Measurements from ENCODE around the gene MT1H.

The MT1H gene

GRCh38 chr16:56632156-56632847, 37.3 kb upstream of the MT1H start, which contains the start of gene MT1M:
Gene MT1M (plus strand): TSS chr16:56632659. CDS start chr16:56632732, 73 bp downstream.
- no peak within 1 kb of the TSS for H3K4me3 ChIP-seq (IDR thresholded peaks at IDR 0.05; ENCODE audit: insufficient read depth, low read depth, low read length)

GRCh38 chr16:56632848-56633365, 36.7 kb upstream of the MT1H start:
- TF ChIP-seq CTCF (conservative IDR thresholded peaks at IDR 0.05; ENCODE audit: low read depth, low read length): no peak
- H3K4me2 ChIP-seq: no peak overlapping the region
- no peak overlapping the region for H3K27ac ChIP-seq
- no peaks in the 10 kb centered on the region for H3K4me1 ChIP-seq (ENCODE audit: low read depth, poor library complexity, severe bottlenecking)
- H4K20me1 ChIP-seq (ENCODE audit: insufficient read depth): no peaks in the 10 kb centered on the region
- H3K27me3 ChIP-seq (ENCODE audit: insufficient read depth, low read depth): peaks cover 6% of the 10 kb centered on the region; the same call in 1 of the 2 replicates
- no peak overlapping the region for H3K4me3 ChIP-seq (IDR thresholded peaks at IDR 0.05; ENCODE audit: insufficient read depth, low read depth, low read length)
- H3K79me2 ChIP-seq (ENCODE audit: insufficient read depth, low read depth): no peaks in the 10 kb centered on the region
- H3K36me3 ChIP-seq (ENCODE audit: insufficient read depth): no peaks in the 10 kb centered on the region
- no peak overlapping the region for H2AFZ ChIP-seq (ENCODE audit: low read depth)
- no peak overlapping the region for H3K9ac ChIP-seq

More at GRCh38 chr16:56632156-56632847, 37.3 kb upstream of the MT1H start, which contains the start of gene MT1M:
- Histone ChIP-seq H4K20me1 (ENCODE audit: insufficient read depth) (no peaks in the 10 kb centered on the region), H3K79me2 (ENCODE audit: insufficient read depth, low read depth) (no peaks in the 10 kb centered on the region), H3K27me3 (ENCODE audit: insufficient read depth, low read depth) (peaks cover 6% of the 10 kb centered on the region; the same call in 1 of the 2 replicates), H3K36me3 (ENCODE audit: insufficient read depth) (no peaks in the 10 kb centered on the region), H3K27ac (no peak within 1 kb of the TSS), H3K9ac (no peak within 1 kb of the TSS), H3K4me1 (ENCODE audit: low read depth, poor library complexity, severe bottlenecking) (no peaks in the 10 kb centered on the region), H3K4me2 (no peak within 1 kb of the TSS), H2AFZ (ENCODE audit: low read depth) (no peak within 1 kb of the TSS)
- TF ChIP-seq CTCF (conservative IDR thresholded peaks at IDR 0.05; ENCODE audit: low read depth, low read length): no peak

- no peak overlapping the region for H2AFZ ChIP-seq (ENCODE audit: low read depth)
- H3K27ac ChIP-seq: no peak overlapping the region
- H3K79me2 ChIP-seq (ENCODE audit: insufficient read depth, low read depth): no peaks in the 10 kb centered on the region
- H3K36me3 ChIP-seq (ENCODE audit: insufficient read depth): no peaks in the 10 kb centered on the region
- H3K9ac ChIP-seq: no peak overlapping the region
- H3K4me3 ChIP-seq (IDR thresholded peaks at IDR 0.05; ENCODE audit: insufficient read depth, low read depth, low read length): no peak overlapping the region
- no peak for TF ChIP-seq CTCF (conservative IDR thresholded peaks at IDR 0.05; ENCODE audit: low read depth, low read length)
- H3K4me1 ChIP-seq (ENCODE audit: low read depth, poor library complexity, severe bottlenecking): no peaks in the 10 kb centered on the region
- peaks cover 6% of the 10 kb centered on the region; the same call in 1 of the 2 replicates for H3K27me3 ChIP-seq (ENCODE audit: insufficient read depth, low read depth)
- H4K20me1 ChIP-seq (ENCODE audit: insufficient read depth): no peaks in the 10 kb centered on the region
- no peak overlapping the region for H3K4me2 ChIP-seq
Measured at GRCh38 chr16:56633535-56633934, 36.1 kb upstream of the MT1H start.

- H3K4me2 ChIP-seq: no peak overlapping the region
- no peaks in the 10 kb centered on the region for H3K4me1 ChIP-seq (ENCODE audit: low read depth, poor library complexity, severe bottlenecking)
- H3K27me3 ChIP-seq (ENCODE audit: insufficient read depth, low read depth): peaks cover 6% of the 10 kb centered on the region; the same call in 1 of the 2 replicates
- H2AFZ ChIP-seq (ENCODE audit: low read depth): no peak overlapping the region
- no peak overlapping the region for H3K4me3 ChIP-seq (IDR thresholded peaks at IDR 0.05; ENCODE audit: insufficient read depth, low read depth, low read length)
- H4K20me1 ChIP-seq (ENCODE audit: insufficient read depth): no peaks in the 10 kb centered on the region
- no peak overlapping the region for H3K9ac ChIP-seq
- TF ChIP-seq CTCF (conservative IDR thresholded peaks at IDR 0.05; ENCODE audit: low read depth, low read length): no peak
- no peak overlapping the region for H3K27ac ChIP-seq
- no peaks in the 10 kb centered on the region for H3K36me3 ChIP-seq (ENCODE audit: insufficient read depth)
- H3K79me2 ChIP-seq (ENCODE audit: insufficient read depth, low read depth): no peaks in the 10 kb centered on the region
Measured at GRCh38 chr16:56634715-56635440, 34.7 kb upstream of the MT1H start.
